Tibial nerve (tissue), 4 donors: ENCODE measurements around the gene CSPG5. TPM values are rescaled to one million over a fixed set of nuclear protein-coding genes. Genes with fewer than 3 reads are reported as not detected.

Experiments
- DNase-seq, 2 donors: peaks; one replicate each; pipeline ENCODE4 v3.0.0-alpha.2; 2019; ENCODE audit warnings: low spot score in 2 of 2
- H3K27ac ChIP-seq, 4 donors: fragments of 200-600 bp; sonication (generic) in 3 of 4; one replicate each; pipeline ENCODE4 v1.5.1; 2017 to 2019; ENCODE audit warnings: mild to moderate bottlenecking in 1 of 4
- H3K27me3 ChIP-seq, 2 donors: fragments of 200-600 bp; sonication (generic) in 1 of 2; one replicate each; pipeline versions ENCODE4 v1.5.1 to v1.6.0; 2017 to 2019
- H3K36me3 ChIP-seq, 3 donors: fragments of 200-600 bp; sonication (generic); one replicate each; pipeline ENCODE4 v1.5.1; 2018 to 2019
- H3K4me1 ChIP-seq, 4 donors: fragments of 200-600 bp; sonication (generic) in 3 of 4; one replicate each; pipeline ENCODE4 v1.5.1; 2017 to 2019
- H3K4me3 ChIP-seq, 4 donors: fragments of 200-600 bp; sonication (generic) in 3 of 4; one replicate each; pipeline ENCODE4 v1.5.1; 2017 to 2019; ENCODE audit warnings: mild to moderate bottlenecking in 1 of 4, moderate library complexity in 1 of 4
- H3K9me3 ChIP-seq, 4 donors: fragments of 200-600 bp; sonication (generic) in 3 of 4; one replicate each; pipeline ENCODE4 v1.5.1; 2017 to 2019
- EP300 ChIP-seq, 2 donors: sonication (generic); formaldehyde crosslinking; IDR thresholded peaks; one replicate each; pipeline ENCODE4 v1.6.1; 2017; ENCODE audit warnings: antibody characterized with exemption in 2 of 2, mild to moderate bottlenecking in 1 of 2
- POLR2A ChIP-seq, 2 donors: fragments of 450-650 bp; IDR thresholded peaks; one replicate each; pipeline ENCODE4 v1.6.1; 2017; ENCODE audit warnings: antibody characterized with exemption in 2 of 2, mild to moderate bottlenecking in 2 of 2, moderate library complexity in 2 of 2
- WGBS, 2 donors: methylation state at CpG; one replicate each; pipeline ENCODE4 v1.1.5; 2018; 5-methylcytosine and 5-hydroxymethylcytosine counted together
- total RNA-seq, 4 donors: library from RNA; depleted of rRNA; stranded (reverse); fragments of >200 nt; gene quantifications; one replicate each; pipeline ENCODE4 v1.1.0, GENCODE V29; 2016
- TF ChIP-seq, protein P1 (sequence below), 5 experiments: fragments of 200-600 bp in 3 of 5; fragments of 450-650 bp in 2 of 5; sonication (generic) in 3 of 5; IDR thresholded peaks; one replicate each; pipeline ENCODE4 v1.5.1; 2016 to 2019; ENCODE audit warnings: antibody characterized with exemption in 5 of 5, mild to moderate bottlenecking in 3 of 5, moderate library complexity in 2 of 5

Gene CSPG5
- total RNA-seq, 4 donors from 2014 or later, result under 0.01 to 4.8 (median 0.22) TPM; not detected in 1

DNA sequence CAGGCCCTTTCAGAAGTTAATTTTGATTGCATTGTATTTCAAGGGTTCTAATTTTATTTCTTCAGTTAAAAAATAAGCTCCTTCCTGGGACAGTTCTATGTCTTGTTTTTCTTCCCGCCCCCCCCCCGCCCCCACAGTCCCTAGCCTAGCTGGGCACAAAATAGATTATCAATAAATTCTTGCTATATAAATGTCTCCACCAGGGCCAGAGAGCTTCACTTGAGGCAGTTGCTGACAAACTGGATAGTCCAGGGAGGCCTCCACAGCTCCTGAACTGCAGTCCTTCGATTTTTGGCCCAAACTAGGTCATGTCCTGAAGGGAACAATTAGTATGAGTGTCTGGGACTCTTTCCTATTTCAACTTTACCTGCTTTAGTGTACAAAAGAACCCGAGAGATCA, 9.9 kb upstream of the CSPG5 start:
- Histone ChIP-seq H3K4me3 (no peak overlapping the region), H3K4me1 (no peaks in the 10 kb centered on the region), H3K9me3 (no peaks in the 10 kb centered on the region), H3K36me3 (peaks cover 2 to 78% (median 22%) of the 10 kb centered on the region in 3 donors), H3K27ac (no peak overlapping the region), H3K27me3 (no peaks in the 10 kb centered on the region)
- TF ChIP-seq EP300 (IDR thresholded peaks at IDR 0.05) (no peak), POLR2A (IDR thresholded peaks at IDR 0.05) (no peak)
- TF ChIP-seq, protein P1, sequence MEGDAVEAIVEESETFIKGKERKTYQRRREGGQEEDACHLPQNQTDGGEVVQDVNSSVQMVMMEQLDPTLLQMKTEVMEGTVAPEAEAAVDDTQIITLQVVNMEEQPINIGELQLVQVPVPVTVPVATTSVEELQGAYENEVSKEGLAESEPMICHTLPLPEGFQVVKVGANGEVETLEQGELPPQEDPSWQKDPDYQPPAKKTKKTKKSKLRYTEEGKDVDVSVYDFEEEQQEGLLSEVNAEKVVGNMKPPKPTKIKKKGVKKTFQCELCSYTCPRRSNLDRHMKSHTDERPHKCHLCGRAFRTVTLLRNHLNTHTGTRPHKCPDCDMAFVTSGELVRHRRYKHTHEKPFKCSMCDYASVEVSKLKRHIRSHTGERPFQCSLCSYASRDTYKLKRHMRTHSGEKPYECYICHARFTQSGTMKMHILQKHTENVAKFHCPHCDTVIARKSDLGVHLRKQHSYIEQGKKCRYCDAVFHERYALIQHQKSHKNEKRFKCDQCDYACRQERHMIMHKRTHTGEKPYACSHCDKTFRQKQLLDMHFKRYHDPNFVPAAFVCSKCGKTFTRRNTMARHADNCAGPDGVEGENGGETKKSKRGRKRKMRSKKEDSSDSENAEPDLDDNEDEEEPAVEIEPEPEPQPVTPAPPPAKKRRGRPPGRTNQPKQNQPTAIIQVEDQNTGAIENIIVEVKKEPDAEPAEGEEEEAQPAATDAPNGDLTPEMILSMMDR (IDR thresholded peaks at IDR 0.05), result no peak
- no peak for DNase-seq
- WGBS, 2 donors, result 93% methylated on average over 4 of the region's 4 CpGs

DNA sequence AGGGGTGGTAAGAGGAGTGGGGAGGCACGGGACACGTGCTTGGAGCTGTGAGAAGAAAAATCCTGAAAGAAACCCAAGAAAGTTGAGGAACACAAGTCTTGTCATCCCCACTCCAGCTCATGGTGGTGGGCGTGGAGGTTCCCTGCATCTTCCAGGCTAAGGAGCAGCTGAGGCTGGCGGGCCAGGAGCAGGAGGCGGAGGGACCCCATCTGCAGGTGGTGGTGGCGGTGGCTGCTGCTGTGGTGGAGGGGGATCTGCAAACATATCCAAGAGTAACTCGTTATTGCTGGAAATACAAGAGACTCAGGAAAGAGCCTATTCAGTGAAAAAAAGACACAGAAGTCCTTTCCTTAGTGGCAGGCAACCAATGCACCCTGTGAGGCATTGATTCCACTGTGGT, 9.4 kb upstream of the CSPG5 start:
- TF ChIP-seq, protein P1 (IDR thresholded peaks at IDR 0.05), result no peak
- TF ChIP-seq POLR2A (IDR thresholded peaks at IDR 0.05), result no peak
- TF ChIP-seq EP300 (IDR thresholded peaks at IDR 0.05), result no peak
- no peak for DNase-seq
- no peak overlapping the region for H3K4me3 ChIP-seq
- WGBS, 2 donors, result 91 to 94% methylated on average over 7 of the region's 7 CpGs
- H3K4me1 ChIP-seq, result no peaks in the 10 kb centered on the region
- no peaks in the 10 kb centered on the region for H3K27me3 ChIP-seq
- H3K27ac ChIP-seq, result no peak overlapping the region
- H3K36me3 ChIP-seq, result peaks cover 2 to 75% (median 22%) of the 10 kb centered on the region in 3 donors
- H3K9me3 ChIP-seq, result no peaks in the 10 kb centered on the region

DNA sequence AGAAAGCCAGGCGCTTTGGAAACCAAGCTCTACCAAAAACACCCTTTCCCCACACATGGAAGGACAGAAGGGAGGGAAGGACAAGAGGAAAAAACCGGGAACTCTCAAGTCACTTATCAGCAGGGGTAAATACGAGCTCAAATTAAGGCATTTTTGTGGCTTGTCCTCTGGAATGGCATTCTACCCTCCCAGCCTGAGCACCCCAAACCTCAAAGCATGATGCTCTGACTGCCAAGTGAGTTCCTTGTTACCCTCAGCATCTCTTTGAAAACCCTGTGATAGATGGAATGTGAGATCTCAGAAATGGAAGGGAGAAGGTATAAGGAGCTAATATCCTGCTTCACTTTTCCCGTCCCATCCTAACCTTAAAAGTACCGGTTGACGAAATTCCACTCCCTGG, 8.1 kb upstream of the CSPG5 start:
- TF ChIP-seq, protein P1 (IDR thresholded peaks at IDR 0.05), result no peak
- TF ChIP-seq EP300 (IDR thresholded peaks at IDR 0.05), result no peak
- H3K36me3 ChIP-seq, result peaks cover 2 to 67% (median 22%) of the 10 kb centered on the region in 3 donors

DNA sequence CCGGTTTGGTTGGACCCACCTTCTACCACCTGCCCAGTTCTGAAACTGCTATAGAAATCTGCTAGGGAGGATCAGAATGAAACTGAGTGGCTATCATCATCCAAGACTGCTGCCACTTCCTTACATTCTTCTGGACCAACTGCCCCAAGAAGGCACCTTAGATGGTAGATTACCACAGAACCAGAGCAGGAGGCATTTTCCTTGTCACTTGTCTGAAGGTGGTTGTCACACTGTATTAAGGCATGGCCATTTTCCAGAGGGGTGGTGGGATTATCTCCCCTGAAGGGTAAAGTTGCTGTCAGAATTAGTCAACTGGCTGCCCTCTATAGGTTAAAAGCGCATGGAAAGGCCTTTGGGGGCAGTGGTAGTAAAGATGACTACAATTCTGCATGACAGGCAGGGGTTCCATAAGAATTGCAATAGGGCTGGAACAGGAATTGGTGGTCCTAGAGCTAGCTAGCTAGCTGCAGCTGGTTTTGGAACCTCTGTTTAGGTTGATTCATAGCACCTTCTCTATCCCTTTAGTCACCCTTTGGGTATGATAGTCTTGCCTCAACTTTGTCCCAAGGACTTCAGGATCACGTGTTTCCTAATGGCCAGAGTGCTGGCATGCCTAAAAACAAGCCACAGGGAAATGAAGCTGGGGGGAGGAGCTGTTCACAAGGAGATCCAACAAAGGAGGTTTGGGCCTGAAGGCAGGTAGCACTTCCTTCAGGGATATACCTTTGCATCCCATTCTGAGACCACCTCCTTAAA, 4.8 kb upstream of the CSPG5 start:
- Histone ChIP-seq H3K9me3 (no peaks in the 10 kb centered on the region), H3K4me3 (no peak overlapping the region), H3K4me1 (peaks cover 0 to 7% (median 4%) of the 10 kb centered on the region in 4 donors), H3K27ac (no peak overlapping the region), H3K36me3 (peaks cover 2 to 38% (median 9%) of the 10 kb centered on the region in 3 donors), H3K27me3 (peaks cover 0 to 7% of the 10 kb centered on the region in 2 donors)
- TF ChIP-seq, protein P1 (IDR thresholded peaks at IDR 0.05), result no peak
- TF ChIP-seq EP300 (IDR thresholded peaks at IDR 0.05) (no peak), POLR2A (IDR thresholded peaks at IDR 0.05) (no peak)
- DNase-seq, result no peak
- 56 to 79% methylated on average over 3 of the region's 3 CpGs for WGBS, 2 donors

More for the DNA sequence above, 8.1 kb upstream of the CSPG5 start:
- Histone ChIP-seq H3K4me3 (no peak overlapping the region), H3K27me3 (no peaks in the 10 kb centered on the region), H3K27ac (no peak overlapping the region), H3K9me3 (no peaks in the 10 kb centered on the region), H3K4me1 (no peaks in the 10 kb centered on the region)
- DNase-seq, result no peak
- 90% methylated on average over 6 of the region's 6 CpGs for WGBS, 2 donors

DNA sequence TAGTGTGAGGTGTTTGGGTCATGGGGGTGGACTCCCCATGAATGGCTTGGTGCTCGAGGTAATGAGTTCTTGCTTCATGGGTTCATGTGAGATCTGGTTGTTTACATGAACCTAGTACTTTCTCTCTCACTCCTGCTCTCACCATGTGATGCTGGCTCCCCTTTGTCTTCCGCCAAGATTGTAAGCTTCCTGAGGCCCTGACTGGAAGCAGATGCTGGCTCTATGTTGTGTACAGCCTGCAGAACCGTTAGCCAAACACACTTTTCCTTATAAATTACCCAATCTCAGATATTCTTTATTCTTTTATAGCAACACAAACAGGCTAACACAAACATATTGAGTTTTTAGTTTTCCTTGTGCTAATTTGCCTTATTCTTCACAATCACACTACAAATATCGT, 3.2 kb upstream of the CSPG5 start:
- H3K27me3 ChIP-seq, result peaks cover 0 to 19% of the 10 kb centered on the region in 2 donors
- WGBS, 2 donors, result 85 to 89% methylated on average over 4 of the region's 4 CpGs
- no peaks in the 10 kb centered on the region for H3K9me3 ChIP-seq
- no peak overlapping the region for H3K4me3 ChIP-seq
- no peak for DNase-seq
- no peak overlapping the region for H3K27ac ChIP-seq
- H3K36me3 ChIP-seq, result peaks cover 0 to 22% (median 2%) of the 10 kb centered on the region in 3 donors
- H3K4me1 ChIP-seq, result peaks cover 0 to 17% (median 10%) of the 10 kb centered on the region in 4 donors
- no peak for TF ChIP-seq EP300 (IDR thresholded peaks at IDR 0.05)
